Middle frontal gyrus (tissue), 1 donor: ENCODE data around the gene VSIG4.

ENCODE experiments used
- DNase-seq: peaks from one replicate; pipeline ENCODE4 v3.0.0-alpha.2; 2015; ENCODE audit warnings: low spot score; ENCODE audit errors: extremely low spot score

The VSIG4 gene

DNA sequence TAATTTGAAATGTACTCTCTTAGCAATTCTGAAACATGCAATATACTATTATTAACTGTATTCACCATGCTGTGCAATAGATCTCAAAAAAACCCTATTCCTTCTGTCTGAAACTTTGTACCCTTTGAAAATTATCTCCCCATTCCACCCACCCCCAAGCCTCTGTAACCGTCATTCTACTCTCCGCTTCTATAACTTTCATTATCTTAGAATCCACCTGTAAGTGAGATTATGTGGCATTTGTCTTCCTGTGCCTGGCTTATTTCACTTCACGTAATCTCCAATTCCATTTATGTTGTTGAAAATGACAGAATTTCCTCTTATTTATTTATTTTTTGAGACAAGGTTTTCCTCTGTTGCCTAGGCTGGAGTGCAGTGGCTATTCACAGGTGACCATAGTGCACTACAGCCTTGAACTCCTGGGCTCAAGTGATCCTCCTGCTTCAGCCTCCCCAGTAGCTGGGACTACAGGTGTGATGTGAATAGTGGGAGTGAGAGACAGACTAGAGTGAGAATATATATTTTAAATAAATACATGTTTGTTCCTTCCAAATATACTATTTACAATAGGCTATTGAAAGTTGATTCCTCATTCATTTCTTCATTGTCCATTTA is 30.5 kb downstream of the VSIG4 start:
- no peak for DNase-seq

- DNase-seq, result no peak
Measured at GRCh38 chrX:66008328-66008970, 31.4 kb downstream of the VSIG4 start.

- no peak for DNase-seq
Measured at GRCh38 chrX:66007851-66008250, 32.0 kb downstream of the VSIG4 start.

- no peak for DNase-seq
Measured at GRCh38 chrX:66005830-66006449, 33.9 kb downstream of the VSIG4 start.

GRCh38 chrX:66004928-66005829 is 34.7 kb downstream of the VSIG4 start:
- no peak for DNase-seq

GRCh38 chrX:66002824-66003680 is 36.8 kb downstream of the VSIG4 start:
- no peak for DNase-seq

DNA sequence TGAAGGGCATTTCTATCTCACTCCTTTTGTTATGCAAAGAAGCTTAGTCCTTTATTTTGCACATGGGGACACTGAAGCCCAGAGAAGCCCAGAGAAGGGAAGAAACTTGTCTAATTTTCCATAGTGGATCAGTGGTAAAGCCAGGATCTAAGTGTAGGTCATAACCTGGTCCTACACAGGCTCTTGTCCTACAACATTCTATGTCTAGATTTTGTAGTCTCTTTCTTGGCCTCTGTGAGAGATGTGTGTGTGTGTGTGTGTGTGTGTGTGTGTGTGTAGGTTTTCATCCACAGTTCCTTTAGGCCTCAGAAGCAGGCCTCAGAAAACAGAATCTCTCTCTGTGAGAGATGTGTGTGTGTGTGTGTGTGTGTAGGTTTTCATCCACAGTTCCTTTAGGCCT is 38.3 kb downstream of the VSIG4 start:
- DNase-seq, result no peak

- no peak for DNase-seq
Measured at GRCh38 chrX:66000628-66001272, 39.1 kb downstream of the VSIG4 start.

GRCh38 chrX:66000178-66000577 is 39.7 kb downstream of the VSIG4 start:
- DNase-seq, result no peak

GRCh38 chrX:65999563-66000148 is 40.2 kb downstream of the VSIG4 start:
- DNase-seq, result no peak

- DNase-seq, result no peak
Measured at GRCh38 chrX:65999029-65999562, 40.8 kb downstream of the VSIG4 start.

DNA sequence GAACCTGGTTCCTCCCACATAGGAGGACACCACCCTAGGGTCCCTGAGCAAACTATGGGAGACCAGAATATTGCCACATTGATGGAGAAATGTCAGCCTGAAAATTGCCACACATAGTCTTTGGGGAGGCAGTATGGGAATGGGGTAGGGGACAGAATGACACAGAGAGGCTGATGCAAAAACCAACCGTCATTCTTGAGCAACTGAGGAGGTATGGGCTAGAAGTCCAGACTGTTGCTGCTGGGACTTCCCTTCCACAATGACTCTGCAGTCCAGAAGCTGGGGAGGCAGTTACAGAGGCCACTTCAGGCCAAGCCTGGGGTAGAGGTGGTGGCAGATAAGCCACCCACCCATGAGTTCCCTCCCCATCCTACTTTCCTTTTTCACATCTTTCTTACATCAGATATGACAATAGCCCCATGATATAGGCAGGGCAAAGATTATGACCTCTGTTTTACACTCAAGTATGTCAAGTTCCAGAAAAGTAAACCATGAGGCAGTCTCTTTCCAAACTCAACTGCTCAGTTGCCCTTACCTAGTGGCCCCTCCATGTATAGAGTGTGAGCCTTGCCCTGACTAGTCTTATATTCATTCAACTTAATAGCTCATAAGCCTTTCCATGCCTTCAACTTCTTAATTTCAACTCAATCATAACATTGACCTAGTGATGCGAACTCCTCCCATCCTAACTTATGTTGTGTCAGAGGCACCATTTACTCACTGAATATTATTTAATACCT is 41.7 kb downstream of the VSIG4 start:
- DNase-seq, result no peak

GRCh38 chrX:65994519-65995506 is 45.1 kb downstream of the VSIG4 start:
- no peak for DNase-seq

- no peak for DNase-seq
Measured at GRCh38 chrX:65993915-65994460, 45.9 kb downstream of the VSIG4 start.

GRCh38 chrX:65993332-65993731 is 46.5 kb downstream of the VSIG4 start:
- no peak for DNase-seq

DNA sequence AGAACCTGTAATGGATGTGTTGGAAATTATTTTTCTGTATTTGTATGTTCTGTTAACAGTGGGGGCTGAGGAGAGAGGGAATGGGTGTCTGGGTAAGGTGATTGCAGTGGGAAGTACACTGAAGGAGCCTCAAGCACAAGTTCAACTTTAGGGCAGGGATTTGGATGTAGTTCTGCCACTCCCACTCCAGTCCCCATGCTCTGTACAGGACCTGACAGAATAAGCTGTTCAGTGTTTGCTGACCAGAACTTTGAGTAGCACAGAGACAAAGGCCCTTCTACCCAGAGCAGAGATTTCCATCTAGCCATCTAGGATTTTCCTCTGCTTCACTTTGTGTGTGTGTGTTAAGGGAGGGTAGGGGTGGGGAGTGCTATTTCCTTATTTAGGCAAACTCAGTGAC is 49.2 kb downstream of the VSIG4 start:
- DNase-seq, result no peak

- no peak for DNase-seq
Measured at GRCh38 chrX:65987811-65988210, 52.1 kb downstream of the VSIG4 start.
